ENCODE results near the gene ADGRF3.
"Not testable (repeated sequence)": the region's sequence is repeated elsewhere in the genome, so short reads cannot be mapped to it uniquely, and the experiment has no call there.

Gene ADGRF3

GRCh38 chr2:26317377-26318105 lies 29.0 kb downstream of the ADGRF3 start:
- no peak for DNase-seq

GRCh38 chr2:26316845-26317244 lies 29.7 kb downstream of the ADGRF3 start:
- DNase-seq = no peak

- no peak for DNase-seq
These were observed 30.5 kb downstream of the ADGRF3 start for GRCh38 chr2:26316041-26316440.

- DNase-seq = no peak
These were observed 32.3 kb downstream of the ADGRF3 start for GRCh38 chr2:26314243-26314642.

GRCh38 chr2:26313446-26313845 lies 33.1 kb downstream of the ADGRF3 start:
- DNase-seq = no peak

- DNase-seq = no peak
These were observed 34.1 kb downstream of the ADGRF3 start for GRCh38 chr2:26312471-26312870.

GRCh38 chr2:26309921-26310320 lies 36.7 kb downstream of the ADGRF3 start:
- no peak for DNase-seq

GRCh38 chr2:26305540-26305939 lies 41.0 kb downstream of the ADGRF3 start:
- no peak for DNase-seq

- not testable (repeated sequence) for DNase-seq
These were observed 41.5 kb downstream of the ADGRF3 start for GRCh38 chr2:26305094-26305493.

- no peak for DNase-seq
These were observed 43.7 kb downstream of the ADGRF3 start for GRCh38 chr2:26302846-26303245.

- DNase-seq = peak; percentile 55
These were observed 46.2 kb downstream of the ADGRF3 start for GRCh38 chr2:26300234-26300925.

GRCh38 chr2:26299471-26300101 lies 47.0 kb downstream of the ADGRF3 start:
- peak; percentile 53 for DNase-seq

GRCh38 chr2:26298638-26299393 lies 47.8 kb downstream of the ADGRF3 start:
- DNase-seq = peak; percentile 72

GRCh38 chr2:26298286-26298637 lies 48.3 kb downstream of the ADGRF3 start:
- DNase-seq = no peak

- no peak for DNase-seq
These were observed 49.5 kb downstream of the ADGRF3 start for GRCh38 chr2:26297061-26297460.

GRCh38 chr2:26295511-26295910 lies 51.1 kb downstream of the ADGRF3 start:
- no peak for DNase-seq

GRCh38 chr2:26292646-26293045 lies 53.9 kb downstream of the ADGRF3 start:
- DNase-seq = no peak

GRCh38 chr2:26290001-26290400 lies 56.6 kb downstream of the ADGRF3 start:
- no peak for DNase-seq

GRCh38 chr2:26285931-26286330 lies 60.7 kb downstream of the ADGRF3 start:
- DNase-seq = no peak

GRCh38 chr2:26284132-26284531 lies 62.5 kb downstream of the ADGRF3 start:
- DNase-seq = no peak

GRCh38 chr2:26283606-26284005 lies 63.0 kb downstream of the ADGRF3 start:
- DNase-seq = no peak

- no peak for DNase-seq
These were observed 65.4 kb downstream of the ADGRF3 start for GRCh38 chr2:26281226-26281625.

GRCh38 chr2:26279886-26280285 lies 66.7 kb downstream of the ADGRF3 start:
- DNase-seq = no peak

Data from right forelimb (tissue), 1 donor.